Activated effector memory CD4-positive, alpha-beta T cell treated with anti-CD3 and anti-CD28 coated beads, Interleukin-2, amount 50 U/mL, for 16 hours (primary cell): ENCODE measurements around the gene ZNF44.
"Not testable (repeated sequence)": the region's sequence is repeated elsewhere in the genome, so short reads cannot be mapped to it uniquely, and the experiment has no call there.

Source experiments
- DNase-seq: peaks from one replicate; pipeline ENCODE4 v3.0.0-alpha.2; 2020

ZNF44 gene

GRCh38 chr19:12294249-12295158 lies at the start of gene ZNF44:
ZNF44 (minus strand) TSS chr19:12294883; CDS start chr19:12294694, 189 bp downstream.
- DNase-seq = peak; percentile 98

DNA sequence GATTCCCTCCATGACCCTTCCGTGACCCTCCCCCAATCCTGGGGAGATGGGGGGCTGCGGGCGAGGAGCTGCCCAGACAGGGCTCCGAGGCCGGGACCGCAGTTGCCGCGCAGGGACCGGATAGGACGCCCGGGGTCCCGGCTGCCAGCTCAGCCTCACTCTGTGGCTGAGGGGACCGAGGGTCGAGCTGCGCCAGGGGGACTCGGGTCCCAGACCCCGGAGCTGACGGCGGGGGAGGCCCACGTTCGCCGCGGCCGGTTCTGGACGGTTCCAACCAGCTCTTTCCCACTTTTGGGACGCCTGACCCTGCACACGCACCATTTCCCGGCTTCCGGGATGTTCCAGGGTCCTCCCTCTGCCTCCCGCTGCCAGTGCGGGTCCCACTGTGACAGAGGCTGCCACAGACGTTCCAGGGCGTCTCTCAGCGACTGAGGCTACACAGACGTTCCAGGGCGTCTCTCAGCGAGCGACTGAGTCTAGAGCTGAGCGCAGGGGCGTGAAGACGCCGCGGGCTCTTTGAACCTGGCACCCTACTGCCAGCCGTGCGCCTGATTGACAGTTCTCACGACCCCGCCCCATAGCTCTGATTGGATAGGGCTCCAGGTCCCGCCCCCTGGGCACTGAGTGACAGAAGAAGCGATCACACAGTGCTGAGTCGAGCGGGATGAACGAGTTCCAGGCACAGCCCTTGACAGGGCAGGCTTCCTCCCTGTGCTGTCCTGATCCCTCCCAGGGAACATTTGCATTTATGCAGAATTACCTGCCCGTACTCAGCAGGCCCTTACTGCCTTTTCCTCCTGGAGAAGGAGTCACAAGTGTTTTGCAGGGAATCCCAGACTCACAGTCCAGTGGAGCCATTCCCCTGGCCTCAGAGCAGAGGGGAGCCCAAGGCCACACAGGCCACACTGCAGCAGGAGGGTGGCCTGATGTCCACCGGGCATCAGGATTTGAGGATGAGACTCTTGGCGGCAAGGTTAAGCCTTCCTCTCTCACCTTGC lies 38.8 kb upstream of the ZNF44 start, which contains the start of gene ZNF563:
Gene ZNF563 (minus strand): TSS at position 472 of the 998 bp plus-strand sequence. CDS start 151 bp downstream, at position 321.
- peak; percentile 99 for DNase-seq

GRCh38 chr19:12331211-12331941 lies 36.7 kb upstream of the ZNF44 start:
- DNase-seq = peak; percentile 89

- no peak for DNase-seq
Measured at GRCh38 chr19:12330340-12330739, 35.7 kb upstream of the ZNF44 start.

DNA sequence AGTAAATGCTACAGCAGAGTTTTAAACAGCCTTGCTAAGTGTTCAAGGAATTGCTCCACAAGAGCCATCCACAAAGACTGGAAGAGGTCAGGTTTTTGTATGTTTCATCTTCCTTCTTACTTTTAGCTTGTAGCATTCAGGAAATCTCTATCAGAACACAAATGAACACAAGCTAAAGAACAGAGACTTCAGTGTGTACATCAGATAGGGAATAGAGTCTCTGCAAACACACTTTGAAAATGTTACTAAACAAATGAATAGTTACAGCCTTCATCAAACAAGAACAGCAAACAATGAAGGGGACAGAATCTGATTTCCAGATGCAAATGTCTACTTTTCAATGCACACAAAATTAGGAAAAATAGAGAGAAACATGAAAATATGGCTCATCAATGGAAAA lies 31.0 kb upstream of the ZNF44 start:
- DNase-seq = no peak

- no peak for DNase-seq
Measured at GRCh38 chr19:12318782-12319413, 24.2 kb upstream of the ZNF44 start.

DNA sequence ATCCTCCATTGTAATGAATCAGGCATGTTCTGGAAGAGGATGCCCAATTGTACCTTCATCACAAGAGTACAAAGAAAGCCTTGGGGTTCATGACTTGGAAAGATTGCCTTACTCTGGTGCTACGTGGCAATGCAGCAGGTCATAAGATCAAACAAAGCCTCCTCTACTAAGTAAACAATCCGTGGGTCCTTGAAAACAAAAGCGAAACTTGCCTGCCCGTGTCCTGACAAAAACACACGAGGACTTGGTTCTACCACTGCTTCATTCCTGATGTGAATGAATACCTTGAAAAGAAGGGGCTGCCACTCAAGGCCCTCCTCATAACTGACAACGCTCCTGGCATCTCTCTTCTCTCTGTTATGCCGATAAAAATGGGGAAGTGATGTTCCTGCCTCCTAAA lies 19.9 kb upstream of the ZNF44 start:
- no peak for DNase-seq

DNA sequence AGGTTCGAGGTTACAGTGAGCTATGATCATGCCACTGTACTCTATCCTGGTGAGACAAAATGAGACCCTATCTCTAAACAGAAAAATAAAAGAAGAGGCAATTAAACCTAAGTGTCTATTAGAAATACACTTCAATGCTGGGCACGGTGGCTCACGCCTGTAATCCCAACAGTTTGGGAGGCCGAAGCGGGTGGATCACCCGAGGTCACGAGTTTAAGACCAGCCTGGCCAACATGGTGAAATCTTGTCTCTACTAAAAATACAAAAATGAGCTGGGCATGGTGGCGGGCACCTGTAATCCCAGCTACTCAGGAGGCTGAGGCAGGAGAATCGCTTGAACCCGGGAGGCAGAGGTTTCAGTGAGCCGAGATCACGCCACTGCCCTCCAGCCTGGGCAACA lies 14.2 kb upstream of the ZNF44 start:
- not testable (repeated sequence) for DNase-seq

- no peak for DNase-seq
Measured at GRCh38 chr19:12295191-12295590, 508 bp upstream of the ZNF44 start.

DNA sequence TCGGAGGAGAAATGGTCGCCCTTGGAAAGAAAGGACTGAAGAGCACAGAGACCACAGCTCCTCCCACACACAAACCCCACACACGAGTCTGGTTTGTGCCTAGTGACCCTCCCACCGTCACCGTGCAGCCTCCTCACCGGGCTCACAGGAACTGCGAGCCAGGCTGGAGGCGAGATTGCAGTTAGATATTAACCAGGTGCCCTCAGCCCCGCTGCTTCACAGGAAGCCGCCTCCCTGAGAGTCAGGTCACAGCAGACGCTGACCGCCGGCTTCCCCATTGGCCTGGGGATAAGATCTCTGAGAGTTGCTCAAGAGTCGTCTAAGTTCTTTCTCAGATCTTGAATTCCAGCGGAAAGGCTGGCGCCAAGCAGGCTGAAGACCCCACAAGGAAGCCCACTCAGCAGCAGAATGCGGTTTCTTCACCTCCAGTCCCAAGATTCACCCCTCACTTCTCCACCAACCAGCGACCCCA lies 870 bp downstream of the ZNF44 start:
- DNase-seq = peak; percentile 87

- DNase-seq = no peak
Measured at GRCh38 chr19:12289790-12290065, 5.0 kb downstream of the ZNF44 start.

GRCh38 chr19:12287958-12288500 lies 6.7 kb downstream of the ZNF44 start:
- DNase-seq = no peak

DNA sequence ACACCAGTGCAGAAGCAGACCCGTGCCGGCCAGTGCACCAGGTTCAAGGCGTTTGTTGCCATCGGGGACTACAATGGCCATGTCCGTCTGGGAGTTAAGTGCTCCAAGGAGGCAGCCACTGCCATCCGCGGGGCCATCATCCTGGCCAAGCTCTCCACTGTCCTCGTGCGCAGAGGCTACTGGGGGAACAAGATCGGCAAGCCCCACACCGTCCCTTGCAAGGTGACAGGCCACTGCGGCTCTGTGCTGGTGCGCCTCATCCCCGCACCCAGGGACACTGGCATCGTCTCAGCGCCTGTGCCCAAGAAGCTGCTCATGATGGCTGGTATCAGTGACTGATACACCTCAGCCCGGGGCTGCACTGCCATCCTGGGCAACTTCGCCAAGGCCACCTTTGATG lies 10.1 kb downstream of the ZNF44 start:
- no peak for DNase-seq

GRCh38 chr19:12284226-12284625 lies 10.5 kb downstream of the ZNF44 start:
- DNase-seq = no peak

- DNase-seq = no peak
Measured at GRCh38 chr19:12278713-12279112, 16.0 kb downstream of the ZNF44 start.

DNA sequence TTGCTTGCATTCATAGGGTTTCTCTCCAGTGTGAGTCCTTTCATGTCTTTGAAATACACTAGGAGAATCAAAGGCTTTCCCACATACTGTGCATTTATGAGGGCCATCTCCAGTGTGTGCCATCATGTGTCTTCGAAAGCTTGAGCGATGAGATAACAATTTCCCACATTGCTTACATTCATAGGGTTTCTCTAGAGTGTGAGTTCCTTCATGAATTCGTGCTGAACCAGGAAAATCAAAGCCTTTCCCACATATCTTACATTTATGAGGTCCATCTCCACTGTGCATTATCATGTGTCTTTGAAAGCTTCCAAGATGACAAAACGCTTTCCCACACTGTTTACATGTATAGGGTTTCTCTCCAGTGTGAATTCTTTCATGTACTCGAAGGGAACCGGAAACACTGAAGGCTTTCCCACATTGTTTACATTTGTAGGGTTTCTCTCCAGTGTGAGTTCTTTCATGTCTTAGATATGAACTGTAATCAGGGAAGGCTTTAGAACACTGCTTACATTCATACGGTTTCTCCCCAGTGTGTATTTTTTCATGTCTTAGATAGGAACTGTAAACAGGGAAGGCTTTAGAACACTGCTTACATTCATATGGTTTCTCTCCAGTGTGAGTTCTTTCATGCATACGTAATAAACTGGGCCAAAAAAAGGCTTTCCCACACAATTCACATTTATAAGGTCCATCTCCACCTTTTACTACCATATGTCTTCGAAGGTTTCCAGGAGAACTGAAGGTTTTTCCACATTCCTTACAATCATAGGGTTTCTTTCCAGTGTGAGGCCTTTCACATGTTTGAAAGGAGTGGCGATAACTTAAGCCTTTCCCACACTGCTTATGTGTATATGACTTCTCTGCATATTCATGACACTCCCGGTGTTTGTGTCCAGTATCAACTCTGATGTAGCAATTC lies 21.4 kb downstream of the ZNF44 start:
- no peak for DNase-seq

DNA sequence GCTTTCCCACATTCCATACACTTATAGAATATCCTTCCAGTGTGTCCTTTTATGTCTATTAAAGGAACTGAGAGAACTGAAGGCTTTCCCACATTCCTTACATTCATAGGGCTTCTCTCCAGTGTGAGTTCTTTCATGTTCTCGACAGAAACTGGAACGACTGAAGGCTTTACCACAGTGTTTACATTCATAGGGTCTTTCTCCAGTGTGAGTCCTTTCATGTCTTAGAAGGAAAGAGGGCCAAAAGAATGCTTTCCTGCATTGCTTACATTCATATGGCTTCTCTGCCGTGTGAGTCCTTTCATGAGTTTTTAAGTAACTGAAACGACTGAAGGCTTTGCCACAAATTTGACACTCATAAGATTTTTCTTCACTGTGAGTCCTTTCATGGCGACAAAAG lies 22.3 kb downstream of the ZNF44 start:
- no peak for DNase-seq

DNA sequence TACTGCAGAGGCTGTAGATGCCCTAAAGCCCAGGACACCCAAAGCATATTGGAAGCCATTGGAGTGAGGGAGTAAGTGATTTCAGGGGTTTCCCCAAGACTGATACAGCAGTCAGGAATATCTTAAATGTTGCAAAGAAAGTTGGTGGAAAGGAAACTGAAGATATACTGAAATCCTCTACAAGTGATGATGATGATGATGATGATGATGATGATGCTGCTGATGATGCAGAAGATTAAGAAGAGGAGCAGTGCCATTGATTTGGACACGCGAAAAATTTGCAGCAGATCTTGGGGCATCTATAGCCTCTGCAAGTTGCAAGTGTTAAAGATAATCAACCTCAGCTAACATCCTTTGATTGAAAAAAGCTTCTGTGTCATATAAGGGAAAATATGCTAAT lies 23.8 kb downstream of the ZNF44 start:
- no peak for DNase-seq

DNA sequence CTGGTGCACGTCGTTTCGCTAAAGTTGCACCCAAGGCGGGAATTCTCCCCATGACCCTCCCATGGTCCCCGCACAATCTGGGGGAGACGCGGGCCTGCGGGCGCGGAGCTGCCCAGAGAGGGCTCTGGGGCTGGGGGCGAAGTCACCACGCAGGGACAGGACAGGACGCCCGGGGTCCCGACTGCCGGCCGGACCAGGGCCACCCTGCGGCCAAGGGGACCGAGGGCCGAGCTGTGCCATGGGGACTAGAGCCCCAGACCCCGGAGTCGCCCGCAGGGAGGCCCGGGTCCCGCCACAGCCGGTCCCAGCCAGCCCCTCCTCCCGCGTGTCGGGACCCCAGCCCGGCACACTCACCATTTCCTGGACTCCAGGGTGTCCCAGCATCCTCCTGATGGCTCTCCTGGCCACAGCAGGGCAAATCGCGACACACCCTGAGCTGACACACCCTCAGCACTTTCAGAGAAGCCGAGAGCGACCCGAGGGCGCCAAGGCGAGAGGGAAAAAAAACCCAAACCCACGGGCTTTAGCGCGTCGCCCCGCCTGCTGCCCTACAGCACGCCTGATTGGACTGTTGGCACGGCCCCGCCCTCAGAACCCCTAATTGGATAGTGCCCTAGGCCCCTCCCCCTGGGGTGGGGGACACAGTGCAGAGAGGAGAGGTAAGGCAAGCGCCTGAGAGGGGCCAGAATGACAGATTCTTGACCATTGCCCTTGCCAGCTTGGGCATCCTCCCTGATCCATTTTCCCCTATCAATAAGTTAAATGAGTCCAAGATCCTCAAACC lies 28.6 kb downstream of the ZNF44 start:
- no peak for DNase-seq

DNA sequence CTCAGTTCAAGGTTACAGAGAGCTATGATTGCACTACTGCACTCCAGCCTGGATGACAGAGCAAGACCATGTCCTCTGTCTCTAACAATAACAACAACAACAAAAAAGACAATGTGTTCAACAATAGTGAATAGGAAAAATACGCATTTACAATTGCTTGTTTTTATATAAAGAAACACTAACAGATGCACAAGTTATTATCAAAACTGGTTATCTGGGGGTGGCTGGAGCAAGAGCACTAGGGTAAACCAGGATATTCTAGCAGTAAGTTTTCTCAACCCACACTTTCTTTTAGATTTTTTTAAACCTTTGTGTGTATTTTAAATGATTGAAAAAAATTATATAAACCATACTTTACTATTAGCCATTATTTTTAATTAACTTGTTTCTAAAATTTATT lies 33.1 kb downstream of the ZNF44 start:
- DNase-seq = no peak
